Adrenal gland (tissue), 5 donors: Measurements from ENCODE around the gene PRR5.

ENCODE experiments used
- CTCF ChIP-seq, 6 experiments: fragments of 450-650 bp in 4 of 6; fragments of 200-600 bp in 2 of 6; sonication (generic) in 1 of 6; IDR thresholded peaks; 1 replicate in 5 of 6; 2 replicates in 1 of 6; pipeline versions ENCODE4 v1.5.1 to v1.8.0; 2016 to 2021; ENCODE audit warnings: antibody characterized with exemption in 6 of 6, mild to moderate bottlenecking in 2 of 6, moderate library complexity in 1 of 6
- POLR2A ChIP-seq, 2 donors: fragments of 450-650 bp; IDR thresholded peaks; one replicate each; pipeline ENCODE4 v1.6.1; 2017; ENCODE audit warnings: antibody characterized with exemption in 2 of 2, mild to moderate bottlenecking in 2 of 2, moderate library complexity in 1 of 2
- donor health status: DM: no; HTN: no; CAD: no.

GRCh38 chr22:44697423-44698141, 4.4 kb upstream of the PRR5 start:
- TF ChIP-seq POLR2A (IDR thresholded peaks at IDR 0.05) (no peak), CTCF (IDR thresholded peaks at IDR 0.05) (peak; percentile 88 to 96 (median 90))
